ENCODE results near the gene EPHB1. TPM values are rescaled to one million over a fixed set of nuclear protein-coding genes. Genes with fewer than 3 reads are reported as not detected.

Gene EPHB1
- total RNA-seq, 4 donors from 2014 or later: 2.3 to 5.6 (median 4.6) TPM

GRCh38 chr3:134810850-134811249 lies 15.8 kb downstream of the EPHB1 start:
- no peaks in the 10 kb centered on the region for H3K9me3 ChIP-seq
- H3K36me3 ChIP-seq: no peaks in the 10 kb centered on the region
- H3K4me3 ChIP-seq (replicated peaks in 1 of 3): no peak overlapping the region
- TF ChIP-seq CTCF (IDR thresholded peaks at IDR 0.05) (no peak), POLR2A (IDR thresholded peaks at IDR 0.05) (no peak)
- no peaks in the 10 kb centered on the region for H3K27me3 ChIP-seq
- H3K4me1 ChIP-seq: no peaks in the 10 kb centered on the region
- H3K27ac ChIP-seq: no peak overlapping the region
- no peak for DNase-seq
- 77 to 88% methylated on average over 2 of the region's 2 CpGs for whole genome bisulfite sequencing, 2 donors
- intact Hi-C loops (cut with DNase I): no loop called here

- H3K4me3 ChIP-seq (replicated peaks in 1 of 3): no peak overlapping the region
- WGBS, 2 donors: 43 to 55% methylated on average over 1 of the region's 1 CpG
- DNase-seq: no peak
- intact Hi-C loops (cut with DNase I): no loop called here
- no peaks in the 10 kb centered on the region for H3K9me3 ChIP-seq
- TF ChIP-seq POLR2A (IDR thresholded peaks at IDR 0.05) (no peak), CTCF (IDR thresholded peaks at IDR 0.05) (no peak)
- no peak overlapping the region for H3K27ac ChIP-seq
- no peaks in the 10 kb centered on the region for H3K36me3 ChIP-seq
- no peaks in the 10 kb centered on the region for H3K27me3 ChIP-seq
- no peaks in the 10 kb centered on the region for H3K4me1 ChIP-seq
Measured at GRCh38 chr3:134813618-134814017, 18.6 kb downstream of the EPHB1 start.

GRCh38 chr3:134815519-134815918 lies 20.5 kb downstream of the EPHB1 start:
- no peaks in the 10 kb centered on the region for H3K9me3 ChIP-seq
- H3K4me3 ChIP-seq (replicated peaks in 1 of 3): no peak overlapping the region
- no peaks in the 10 kb centered on the region for H3K36me3 ChIP-seq
- no peak overlapping the region for H3K27ac ChIP-seq
- no peak for TF ChIP-seq CTCF (IDR thresholded peaks at IDR 0.05)
- no peak for TF ChIP-seq POLR2A (IDR thresholded peaks at IDR 0.05)
- DNase-seq: no peak
- intact Hi-C loops (cut with DNase I): no loop called here
- H3K4me1 ChIP-seq: no peaks in the 10 kb centered on the region
- WGBS, 2 donors: 84 to 89% methylated on average over 1 of the region's 1 CpG
- H3K27me3 ChIP-seq: no peaks in the 10 kb centered on the region

- no peaks in the 10 kb centered on the region for H3K9me3 ChIP-seq
- H3K36me3 ChIP-seq: no peaks in the 10 kb centered on the region
- H3K27me3 ChIP-seq: no peaks in the 10 kb centered on the region
- intact Hi-C loops (cut with DNase I): no loop called here
- H3K4me1 ChIP-seq: no peaks in the 10 kb centered on the region
- TF ChIP-seq POLR2A (IDR thresholded peaks at IDR 0.05): no peak
- no peak for TF ChIP-seq CTCF (IDR thresholded peaks at IDR 0.05)
- H3K4me3 ChIP-seq (replicated peaks in 1 of 3): no peak overlapping the region
- DNase-seq: no peak
- H3K27ac ChIP-seq: no peak overlapping the region
- 87 to 93% methylated on average over 7 of the region's 7 CpGs for WGBS, 2 donors
Measured at GRCh38 chr3:134816623-134817022, 21.6 kb downstream of the EPHB1 start.

GRCh38 chr3:134817297-134817696 lies 22.2 kb downstream of the EPHB1 start:
- H3K27ac ChIP-seq: no peak overlapping the region
- 92 to 96% methylated on average over 5 to 6 of the region's 6 CpGs for WGBS, 2 donors
- no peak for TF ChIP-seq CTCF (IDR thresholded peaks at IDR 0.05)
- no peak for TF ChIP-seq POLR2A (IDR thresholded peaks at IDR 0.05)
- no peaks in the 10 kb centered on the region for H3K9me3 ChIP-seq
- no peaks in the 10 kb centered on the region for H3K4me1 ChIP-seq
- intact Hi-C loops (cut with DNase I): no loop called here
- no peaks in the 10 kb centered on the region for H3K27me3 ChIP-seq
- H3K4me3 ChIP-seq (replicated peaks in 1 of 3): no peak overlapping the region
- no peak for DNase-seq
- H3K36me3 ChIP-seq: no peaks in the 10 kb centered on the region

Measured in thyroid gland (tissue), 4 donors.